HepG2 (cell line): ENCODE measurements around the gene USP34. TPM values are rescaled to one million over a fixed set of nuclear protein-coding genes. Genes with fewer than 3 reads are reported as not detected.
A peak's percentile ranks its signal among the peaks of the same experiment; 100 is the strongest.

Experiments
- CENPX ChIP-seq: sonication (generic); formaldehyde crosslinking; IDR thresholded peaks from 2 replicates; pipeline ENCODE4 v1.9.0; 2021; ENCODE audit warnings: mild to moderate bottlenecking, missing genetic modification reagents, moderate library complexity
- CREBL2 ChIP-seq: sonication (generic); formaldehyde crosslinking; IDR thresholded peaks from 2 replicates; pipeline ENCODE4 v1.8.1; 2023; ENCODE audit warnings: missing genetic modification reagents, mild to moderate bottlenecking, borderline replicate concordance
- EED ChIP-seq: sonication (generic); formaldehyde crosslinking; IDR thresholded peaks from 2 replicates; pipeline ENCODE4 v1.5.0; 2020; ENCODE audit warnings: mild to moderate bottlenecking, missing genetic modification reagents
- EZH2 ChIP-seq: conservative IDR thresholded peaks from 2 replicates; pipeline ENCODE4 v1.6.1; 2012; ENCODE audit warnings: mild to moderate bottlenecking, low read depth, low read length, moderate library complexity
- FOXP1 ChIP-seq, 2 experiments: fragments of 450-650 bp in 1 of 2; IDR thresholded peaks; 2 replicates each; pipeline ENCODE4 v1.6.1; 2017 to 2018; ENCODE audit warnings: antibody characterized with exemption in 1 of 2
- GABPB1 ChIP-seq: IDR thresholded peaks from 2 replicates; pipeline ENCODE4 v1.6.1; 2016; ENCODE audit warnings: mild to moderate bottlenecking, missing genetic modification reagents, moderate library complexity, missing compliant biosample characterization
- GLI4 ChIP-seq: sonication (generic); formaldehyde crosslinking; IDR thresholded peaks from 2 replicates; pipeline ENCODE4 v1.5.1; 2020; ENCODE audit warnings: missing genetic modification reagents, mild to moderate bottlenecking, moderate library complexity, borderline replicate concordance
- ISX ChIP-seq: sonication (generic); formaldehyde crosslinking; conservative IDR thresholded peaks from 2 replicates; pipeline ENCODE4 v1.5.0; 2020; ENCODE audit warnings: missing genetic modification reagents
- KDM2A ChIP-seq: sonication (generic); formaldehyde crosslinking; IDR thresholded peaks from 2 replicates; pipeline ENCODE4 v1.4.0; 2020; ENCODE audit warnings: low read depth, missing genetic modification reagents, borderline replicate concordance
- KMT2A ChIP-seq: sonication (generic); formaldehyde crosslinking; IDR thresholded peaks from 2 replicates; pipeline ENCODE4 v1.4.0; 2020; ENCODE audit warnings: missing genetic modification reagents
- KMT2B ChIP-seq: IDR thresholded peaks from 2 replicates; pipeline ENCODE4 v1.6.1; 2016; ENCODE audit warnings: missing genetic modification reagents, missing compliant biosample characterization
- NCOR1 ChIP-seq: fragments of 200-600 bp; sonication (generic); IDR thresholded peaks from 2 replicates; pipeline ENCODE4 v1.7.0; 2017; ENCODE audit warnings: antibody characterized with exemption, low read length, borderline replicate concordance
- PLRG1 ChIP-seq: fragments of 450-650 bp; conservative IDR thresholded peaks from 2 replicates; pipeline ENCODE4 v1.6.1; 2016
- RFX3 ChIP-seq: IDR thresholded peaks from 2 replicates; pipeline ENCODE4 v1.6.1; 2016; ENCODE audit warnings: missing biosample characterization, missing genetic modification reagents
- SRSF1 ChIP-seq: fragments of 200-400 bp; formaldehyde crosslinking; optimal IDR thresholded peaks from 2 replicates; pipeline ENCODE3; 2017; ENCODE audit warnings: mild to moderate bottlenecking, low read depth, low read length, moderate library complexity
- TOPORS ChIP-seq: sonication (generic); formaldehyde crosslinking; IDR thresholded peaks from 2 replicates; pipeline ENCODE4 v1.8.0; 2023; ENCODE audit warnings: mild to moderate bottlenecking, missing genetic modification reagents
- TSC22D2 ChIP-seq: sonication (generic); formaldehyde crosslinking; IDR thresholded peaks from 2 replicates; pipeline ENCODE4 v1.5.1; 2020; ENCODE audit warnings: missing genetic modification reagents, mild to moderate bottlenecking, borderline replicate concordance
- ZFYVE20 ChIP-seq: sonication (generic); formaldehyde crosslinking; IDR thresholded peaks from 2 replicates; pipeline ENCODE4 v1.8.0; 2023; ENCODE audit warnings: low read depth, mild to moderate bottlenecking, moderate library complexity, missing genetic modification reagents, borderline replicate concordance
- ZNF609 ChIP-seq: sonication (generic); formaldehyde crosslinking; IDR thresholded peaks from 2 replicates; pipeline ENCODE4 v1.4.0; 2020; ENCODE audit warnings: mild to moderate bottlenecking, missing genetic modification reagents, borderline replicate concordance
- ZNF737 ChIP-seq: sonication (generic); formaldehyde crosslinking; IDR thresholded peaks from 2 replicates; pipeline ENCODE4 v1.5.0; 2020; ENCODE audit warnings: missing genetic modification reagents, mild to moderate bottlenecking, borderline replicate concordance
- ZNF800 ChIP-seq: sonication (generic); formaldehyde crosslinking; IDR thresholded peaks from 2 replicates; pipeline ENCODE4 v1.4.0; 2020; ENCODE audit warnings: missing genetic modification reagents
- ZSCAN12 ChIP-seq: sonication (generic); formaldehyde crosslinking; IDR thresholded peaks from 2 replicates; pipeline ENCODE4 v1.9.0; 2021; ENCODE audit warnings: mild to moderate bottlenecking, missing genetic modification reagents
- polyA plus RNA-seq, 8 experiments: library from polyadenylated mRNA; depleted of rRNA in 3 of 8; stranded (reverse) in 7 of 8; unstranded in 1 of 8; fragments of >200 nt; fragmentation: Illumina TruSeq in 4 of 8; extraction: Trizol in 4 of 8; gene quantifications; 2 replicates each; pipeline versions ENCODE4 v1.2.1 to v1.2.3, GENCODE V29; 2011 to 2016; ENCODE audit warnings: low read depth in 4 of 8, missing spikeins in 1 of 8, mixed read lengths in 1 of 8; ENCODE audit not compliant: insufficient read depth in 1 of 8
- total RNA-seq, 5 experiments: library from RNA; depleted of rRNA; stranded (reverse); fragments of >200 nt; fragmentation: Illumina TruSeq; extraction: Trizol; gene quantifications; 2 replicates each; pipeline ENCODE4 v1.2.3, GENCODE V29; 2016; ENCODE audit warnings: low read depth in 1 of 5

USP34 gene
- total and polyA plus RNA-seq, 2 of the 13 experiments (the other 11 are each of a cell fraction or from before 2014, with no cell fraction given), result 99.2 to 100 TPM

- TF ChIP-seq KMT2A (CRISPR knock-in tag), result peak; percentile 16; the same call in 1 of the 2 replicates
- 0 out of 2 replicates have a peak, but pooled peaks have one; percentile 53 for TF ChIP-seq CREBL2 (CRISPR knock-in tag)
- TF ChIP-seq CENPX (CRISPR knock-in tag), result no peak
- peak; percentile 92; the same call in 1 of the 2 replicates for TF ChIP-seq TOPORS
- peak; percentile 33; the same call in 1 of the 2 replicates for TF ChIP-seq EED (CRISPR knock-in tag)
- no peak for TF ChIP-seq TSC22D2
- TF ChIP-seq EZH2, result no peak
- TF ChIP-seq PLRG1, result no peak
- TF ChIP-seq ZNF800 (CRISPR knock-in tag), result 0 out of 2 replicates have a peak, but pooled peaks have one; percentile 32
- TF ChIP-seq GABPB1 (CRISPR knock-in tag), result no peak
- TF ChIP-seq KDM2A (CRISPR knock-in tag), result peak; percentile 62; the same call in 1 of the 2 replicates
- TF ChIP-seq ZFYVE20 (CRISPR knock-in tag), result no peak
- TF ChIP-seq RFX3 (CRISPR knock-in tag), result no peak
- no peak for TF ChIP-seq ZNF737 (CRISPR knock-in tag)
- no peak for TF ChIP-seq ISX (CRISPR knock-in tag)
- TF ChIP-seq GLI4, result 0 out of 2 replicates have a peak, but pooled peaks have one; percentile 13
- no peak for TF ChIP-seq ZNF609 (CRISPR knock-in tag)
- TF ChIP-seq FOXP1 (IDR thresholded peaks at IDR 0.05), result no peak
- TF ChIP-seq FOXP1 (CRISPR knock-in tag; IDR thresholded peaks at IDR 0.05), result no peak; the same call in 1 of the 2 replicates
- TF ChIP-seq KMT2B (CRISPR knock-in tag), result peak; percentile 37; the same call in 1 of the 2 replicates
- TF ChIP-seq SRSF1, result no peak
- no peak for TF ChIP-seq NCOR1
- no peak for TF ChIP-seq ZSCAN12 (CRISPR knock-in tag)
These were observed 292.9 kb downstream of the USP34 start (continued) for GRCh38 chr2:61177727-61178549.
